HG03097 (cell line): ENCODE data around the gene LRRC37A2.
"Not testable (repeated sequence)": the region's sequence is repeated elsewhere in the genome, so short reads cannot be mapped to it uniquely, and the experiment has no call there.

Source experiments
- ATAC-seq: cut with Tn5 transposase; IDR thresholded peaks from one replicate; pipeline ENCODE4 v1.9.1; 2021; ENCODE audit not compliant: unreplicated experiment, low FRiP score

The LRRC37A2 gene

DNA sequence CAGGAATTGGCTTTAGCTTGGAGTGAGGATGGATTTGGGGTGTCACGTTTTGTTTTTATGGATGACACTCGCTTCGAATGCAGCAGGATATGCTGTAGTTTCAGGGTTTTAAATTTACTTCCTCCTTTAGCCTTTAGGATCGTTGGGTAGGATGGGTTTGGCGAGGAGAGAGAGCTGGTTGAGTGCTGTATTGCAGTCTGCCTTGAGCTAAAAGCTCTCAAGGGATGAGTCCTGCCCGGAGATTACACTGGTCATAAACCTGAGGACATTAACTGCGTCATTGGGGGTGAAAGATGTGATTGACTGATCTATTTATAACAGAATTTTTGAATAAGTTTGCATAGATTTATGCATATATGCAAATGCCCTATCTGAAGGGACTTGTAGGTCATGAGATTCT, 79.1 kb downstream of the LRRC37A2 start:
- not testable (repeated sequence) for ATAC-seq

DNA sequence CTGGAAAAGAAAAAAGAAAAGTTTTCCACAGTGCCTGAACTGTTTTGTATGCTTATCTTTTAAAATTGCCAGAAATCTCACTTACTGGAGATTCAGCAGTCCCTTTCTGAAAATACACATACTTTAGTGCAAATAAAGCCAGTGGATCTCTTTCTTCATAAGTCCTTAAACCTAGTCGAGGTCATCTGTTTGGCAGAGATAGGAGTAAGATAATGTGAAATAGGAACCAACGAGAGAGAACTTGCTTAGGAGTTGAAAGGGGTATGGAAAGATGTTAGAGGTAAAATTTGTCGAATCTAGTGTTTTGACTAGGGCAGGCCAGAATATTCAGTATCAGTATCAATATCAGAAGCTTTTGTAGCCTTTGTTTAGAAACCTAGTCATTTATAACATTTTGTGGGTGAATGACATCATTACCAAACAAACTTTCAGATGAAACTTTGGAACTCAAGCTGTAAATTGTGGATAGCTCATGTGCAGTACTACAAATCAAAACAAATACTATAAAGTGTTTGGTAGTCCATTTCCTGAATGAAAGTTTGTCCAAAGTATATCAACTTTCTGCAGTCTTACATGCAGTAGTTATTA, 86.2 kb downstream of the LRRC37A2 start:
- not testable (repeated sequence) for ATAC-seq

DNA sequence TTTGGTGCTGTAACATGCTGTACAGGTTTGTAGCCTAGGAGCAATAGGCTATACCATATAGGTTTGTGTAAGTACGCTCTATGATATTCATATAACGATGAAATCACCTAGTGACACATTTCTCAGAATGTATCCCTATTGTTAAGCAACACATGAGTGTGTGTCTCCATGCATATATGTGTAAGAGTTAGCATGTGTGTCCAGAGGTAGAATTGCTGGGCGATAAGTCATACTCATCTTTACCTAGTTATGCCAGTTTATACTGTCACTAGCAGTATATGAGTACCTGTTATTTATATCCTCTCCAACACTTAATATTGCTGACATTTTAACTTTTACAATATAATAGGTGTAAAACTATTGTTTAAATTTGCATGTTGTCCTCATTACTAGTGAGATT, 88.5 kb downstream of the LRRC37A2 start:
- ATAC-seq, result not testable (repeated sequence)

DNA sequence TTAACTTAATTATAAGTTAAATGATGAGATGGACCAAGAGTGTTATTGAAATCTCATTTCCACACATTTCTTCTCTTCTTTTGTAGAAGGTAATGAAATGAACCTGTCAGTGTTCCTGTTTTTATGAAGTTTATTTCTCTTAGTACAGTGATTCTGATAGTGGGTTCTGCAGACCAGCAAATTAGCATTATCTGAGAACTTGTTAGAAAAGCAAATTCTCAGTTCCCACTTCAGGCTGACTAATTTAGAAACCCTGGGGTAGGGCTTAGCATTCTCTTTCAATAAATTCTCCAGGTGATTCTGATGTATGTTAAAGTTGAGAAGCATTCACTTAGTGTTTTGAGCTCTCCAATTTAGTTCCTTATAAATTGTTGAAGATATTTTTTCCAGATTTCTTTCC, 90.9 kb downstream of the LRRC37A2 start:
- ATAC-seq, result not testable (repeated sequence)
